NT2/D1 (cell line): ENCODE measurements around the gene KLK5.

Source experiments
- YY1 ChIP-seq: IDR thresholded peaks from 2 replicates; pipeline ENCODE4 v1.6.1; 2011; ENCODE audit not compliant: insufficient read length, insufficient read depth
- ZNF274 ChIP-seq: IDR thresholded peaks from 2 replicates; pipeline ENCODE4 v1.6.1; 2011; ENCODE audit warnings: mild to moderate bottlenecking, low read depth, low read length

DNA sequence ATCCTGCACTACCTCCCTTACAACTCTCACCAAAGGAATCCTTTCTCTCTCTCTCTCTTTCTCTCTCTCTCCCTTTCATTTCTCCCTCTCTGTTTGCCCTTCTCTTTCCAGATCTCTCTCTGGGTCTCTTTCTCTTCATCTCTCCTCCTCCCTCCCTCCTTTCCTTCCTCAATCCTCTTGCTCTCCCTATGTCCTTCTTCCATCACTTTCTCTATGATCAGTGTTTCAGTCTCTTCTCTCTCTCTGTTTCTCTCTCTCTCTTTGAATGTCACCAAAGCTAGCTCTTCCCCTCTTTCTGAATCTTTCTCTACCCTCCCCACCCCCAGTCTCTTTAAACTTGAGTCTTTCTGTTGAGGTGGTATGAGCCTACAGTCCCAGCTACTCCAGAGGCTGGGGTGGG lies 21.8 kb downstream of the KLK5 start:
- TF ChIP-seq ZNF274 (no peak), YY1 (no peak)
